Neural cell (in vitro differentiated cells): ENCODE data around the gene CLIP3. TPM values are rescaled to one million over a fixed set of nuclear protein-coding genes. Genes with fewer than 3 reads are reported as not detected.

Source experiments
- H2AFZ ChIP-seq: fragments of 200-600, 300-800 bp; sonication (generic), shearing (Covaris generic); 2 replicates; pipeline ENCODE4 v1.6.0; 2014; ENCODE audit warnings: low read depth, mild to moderate bottlenecking, antibody characterized with exemption, low read length, moderate library complexity
- H3F3A ChIP-seq: fragments of 200-600 bp; shearing (Covaris generic); 2 replicates; pipeline ENCODE4 v1.6.1; 2016; ENCODE audit warnings: mild to moderate bottlenecking, moderate library complexity, mixed read lengths, antibody characterized with exemption, low read length; ENCODE audit not compliant: insufficient read depth, poor library complexity, severe bottlenecking
- H3K27ac ChIP-seq: fragments of 200-600, 300-800 bp; sonication (generic), shearing (Covaris generic); 2 replicates; pipeline ENCODE4 v1.5.1; 2014; ENCODE audit warnings: mild to moderate bottlenecking, low read length, moderate library complexity
- H3K27me3 ChIP-seq: fragments of 300-800, 200-600 bp; sonication (generic), shearing (Covaris generic); 2 replicates; pipeline ENCODE4 v1.6.0; 2014; ENCODE audit warnings: mild to moderate bottlenecking, low read depth, low read length, moderate library complexity; ENCODE audit not compliant: insufficient read depth
- H3K36me3 ChIP-seq: fragments of 300-800, 200-600 bp; sonication (generic), shearing (Covaris generic); 2 replicates; pipeline ENCODE4 v1.5.1; 2014; ENCODE audit warnings: mild to moderate bottlenecking, antibody characterized with exemption, low read length, moderate library complexity; ENCODE audit not compliant: insufficient read depth
- H3K4me2 ChIP-seq: fragments of 300-800, 200-600 bp; sonication (generic), shearing (Covaris generic); 2 replicates; pipeline ENCODE4 v1.6.0; 2014; ENCODE audit warnings: mild to moderate bottlenecking, low read length
- H3K4me3 ChIP-seq: fragments of 300-800, 200-600 bp; sonication (generic), shearing (Covaris generic); 2 replicates; pipeline ENCODE4 v1.5.1; 2014; ENCODE audit warnings: mild to moderate bottlenecking, low read length, moderate library complexity
- H3K79me2 ChIP-seq: fragments of 200-600 bp; shearing (Covaris generic); replicated peaks from 2 replicates; pipeline ENCODE4 v1.6.0; 2014; ENCODE audit warnings: mild to moderate bottlenecking, low read length, moderate library complexity; ENCODE audit not compliant: insufficient read depth
- H3K9ac ChIP-seq: fragments of 300-800, 200-600 bp; sonication (generic), shearing (Covaris generic); 2 replicates; pipeline ENCODE4 v1.6.1; 2016; ENCODE audit warnings: mild to moderate bottlenecking, low read length, mixed read lengths
- H3K9me2 ChIP-seq: fragments of 200-600 bp; shearing (Covaris generic); 2 replicates; pipeline ENCODE4 v1.6.1; 2016; ENCODE audit warnings: mild to moderate bottlenecking, low read length, mixed read lengths; ENCODE audit not compliant: insufficient read depth
- H3K9me3 ChIP-seq: fragments of 200-600, 300-800 bp; sonication (generic), shearing (Covaris generic); 2 replicates; pipeline ENCODE4 v1.6.1; 2016; ENCODE audit warnings: mild to moderate bottlenecking, mixed run types, low read length, moderate library complexity, mixed read lengths
- H4K20me1 ChIP-seq: fragments of 200-600 bp; shearing (Covaris generic); 2 replicates; pipeline ENCODE4 v1.6.1; 2016; ENCODE audit warnings: mild to moderate bottlenecking, mixed run types; ENCODE audit not compliant: insufficient read depth
- EP300 ChIP-seq: fragments of 450-650 bp; conservative IDR thresholded peaks from 2 replicates; pipeline ENCODE4 v1.6.1; 2014; ENCODE audit warnings: antibody characterized with exemption, mild to moderate bottlenecking, moderate library complexity; ENCODE audit not compliant: poor library complexity, severe bottlenecking
- EZH2 ChIP-seq: fragments of 200-600, 300-800 bp; shearing (Covaris generic), sonication (generic); IDR thresholded peaks from 2 replicates; pipeline ENCODE4 v1.6.1; 2014; ENCODE audit warnings: antibody characterized with exemption, low read length, borderline replicate concordance, mild to moderate bottlenecking; ENCODE audit not compliant: insufficient read depth, poor library complexity, severe bottlenecking
- MXI1 ChIP-seq: fragments of 450-650 bp; conservative IDR thresholded peaks from 2 replicates; pipeline ENCODE4 v1.6.1; 2014; ENCODE audit warnings: antibody characterized with exemption, mild to moderate bottlenecking; ENCODE audit not compliant: poor library complexity, severe bottlenecking
- POLR2AphosphoS5 ChIP-seq: IDR thresholded peaks from 2 replicates; pipeline ENCODE4 v1.6.1; 2012
- RAD21 ChIP-seq: fragments of 450-650 bp; conservative IDR thresholded peaks from 2 replicates; pipeline ENCODE4 v1.6.1; 2014; ENCODE audit warnings: antibody characterized with exemption, mild to moderate bottlenecking, moderate library complexity
- SMC3 ChIP-seq: fragments of 450-650 bp; conservative IDR thresholded peaks from 2 replicates; pipeline ENCODE4 v1.6.1; 2014; ENCODE audit warnings: antibody characterized with exemption, mild to moderate bottlenecking, moderate library complexity; ENCODE audit not compliant: poor library complexity
- TAF1 ChIP-seq: IDR thresholded peaks from 2 replicates; pipeline ENCODE4 v1.6.1; 2012; ENCODE audit warnings: low read depth
- polyA plus RNA-seq: library from polyadenylated mRNA; depleted of rRNA; stranded (reverse); fragments of >200 nt; gene quantifications from 2 replicates; pipeline ENCODE4 v1.2.3, GENCODE V29; 2014
- TF ChIP-seq, protein P1 (sequence below): IDR thresholded peaks from 2 replicates; pipeline ENCODE4 v1.6.1; 2012; ENCODE audit warnings: borderline replicate concordance
- TF ChIP-seq, protein P2 (sequence below): fragments of 450-650 bp; IDR thresholded peaks from 2 replicates; pipeline ENCODE4 v1.5.1; 2014; ENCODE audit warnings: antibody characterized with exemption, mild to moderate bottlenecking, moderate library complexity; ENCODE audit not compliant: poor library complexity, severe bottlenecking

The CLIP3 gene
- polyA plus RNA-seq, 1 donor from 2014 or later, result 5.6 TPM

DNA sequence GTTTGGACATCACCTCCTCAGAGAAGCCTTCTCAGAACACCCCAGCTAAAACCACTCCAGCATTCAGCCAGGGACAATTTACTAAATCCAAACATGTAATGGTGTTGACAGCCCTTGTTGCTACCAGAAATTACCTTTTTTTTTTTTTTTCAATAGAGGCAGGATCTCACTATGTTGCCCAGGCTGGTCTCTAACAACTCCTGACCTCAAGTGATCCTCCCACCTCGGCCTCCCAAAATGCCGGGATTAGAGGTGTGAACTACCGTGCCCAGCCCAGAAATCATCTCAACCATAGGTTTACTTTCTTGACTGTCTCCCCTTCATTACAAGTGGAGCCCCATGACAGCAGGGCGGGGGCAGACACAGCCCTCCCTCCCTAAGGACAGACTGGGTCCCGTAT lies 9.2 kb downstream of the CLIP3 start:
- no peak overlapping the region for H3K27ac ChIP-seq
- no peaks in the 10 kb centered on the region for H3F3A ChIP-seq
- H3K79me2 ChIP-seq, result no peaks in the 10 kb centered on the region
- H3K9me3 ChIP-seq, result no peaks in the 10 kb centered on the region
- H3K4me2 ChIP-seq, result no peak overlapping the region
- no peaks in the 10 kb centered on the region for H3K36me3 ChIP-seq
- no peaks in the 10 kb centered on the region for H4K20me1 ChIP-seq
- no peaks in the 10 kb centered on the region for H3K27me3 ChIP-seq
- no peak overlapping the region for H3K4me3 ChIP-seq
- no peaks in the 10 kb centered on the region for H3K9me2 ChIP-seq
- no peak overlapping the region for H2AFZ ChIP-seq
- TF ChIP-seq TAF1 (no peak), EZH2 (no peak), RAD21 (no peak), EP300 (no peak), POLR2AphosphoS5 (no peak), SMC3 (no peak), MXI1 (no peak)
- TF ChIP-seq, protein P1, sequence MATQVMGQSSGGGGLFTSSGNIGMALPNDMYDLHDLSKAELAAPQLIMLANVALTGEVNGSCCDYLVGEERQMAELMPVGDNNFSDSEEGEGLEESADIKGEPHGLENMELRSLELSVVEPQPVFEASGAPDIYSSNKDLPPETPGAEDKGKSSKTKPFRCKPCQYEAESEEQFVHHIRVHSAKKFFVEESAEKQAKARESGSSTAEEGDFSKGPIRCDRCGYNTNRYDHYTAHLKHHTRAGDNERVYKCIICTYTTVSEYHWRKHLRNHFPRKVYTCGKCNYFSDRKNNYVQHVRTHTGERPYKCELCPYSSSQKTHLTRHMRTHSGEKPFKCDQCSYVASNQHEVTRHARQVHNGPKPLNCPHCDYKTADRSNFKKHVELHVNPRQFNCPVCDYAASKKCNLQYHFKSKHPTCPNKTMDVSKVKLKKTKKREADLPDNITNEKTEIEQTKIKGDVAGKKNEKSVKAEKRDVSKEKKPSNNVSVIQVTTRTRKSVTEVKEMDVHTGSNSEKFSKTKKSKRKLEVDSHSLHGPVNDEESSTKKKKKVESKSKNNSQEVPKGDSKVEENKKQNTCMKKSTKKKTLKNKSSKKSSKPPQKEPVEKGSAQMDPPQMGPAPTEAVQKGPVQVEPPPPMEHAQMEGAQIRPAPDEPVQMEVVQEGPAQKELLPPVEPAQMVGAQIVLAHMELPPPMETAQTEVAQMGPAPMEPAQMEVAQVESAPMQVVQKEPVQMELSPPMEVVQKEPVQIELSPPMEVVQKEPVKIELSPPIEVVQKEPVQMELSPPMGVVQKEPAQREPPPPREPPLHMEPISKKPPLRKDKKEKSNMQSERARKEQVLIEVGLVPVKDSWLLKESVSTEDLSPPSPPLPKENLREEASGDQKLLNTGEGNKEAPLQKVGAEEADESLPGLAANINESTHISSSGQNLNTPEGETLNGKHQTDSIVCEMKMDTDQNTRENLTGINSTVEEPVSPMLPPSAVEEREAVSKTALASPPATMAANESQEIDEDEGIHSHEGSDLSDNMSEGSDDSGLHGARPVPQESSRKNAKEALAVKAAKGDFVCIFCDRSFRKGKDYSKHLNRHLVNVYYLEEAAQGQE, result no peak
- TF ChIP-seq, protein P2, sequence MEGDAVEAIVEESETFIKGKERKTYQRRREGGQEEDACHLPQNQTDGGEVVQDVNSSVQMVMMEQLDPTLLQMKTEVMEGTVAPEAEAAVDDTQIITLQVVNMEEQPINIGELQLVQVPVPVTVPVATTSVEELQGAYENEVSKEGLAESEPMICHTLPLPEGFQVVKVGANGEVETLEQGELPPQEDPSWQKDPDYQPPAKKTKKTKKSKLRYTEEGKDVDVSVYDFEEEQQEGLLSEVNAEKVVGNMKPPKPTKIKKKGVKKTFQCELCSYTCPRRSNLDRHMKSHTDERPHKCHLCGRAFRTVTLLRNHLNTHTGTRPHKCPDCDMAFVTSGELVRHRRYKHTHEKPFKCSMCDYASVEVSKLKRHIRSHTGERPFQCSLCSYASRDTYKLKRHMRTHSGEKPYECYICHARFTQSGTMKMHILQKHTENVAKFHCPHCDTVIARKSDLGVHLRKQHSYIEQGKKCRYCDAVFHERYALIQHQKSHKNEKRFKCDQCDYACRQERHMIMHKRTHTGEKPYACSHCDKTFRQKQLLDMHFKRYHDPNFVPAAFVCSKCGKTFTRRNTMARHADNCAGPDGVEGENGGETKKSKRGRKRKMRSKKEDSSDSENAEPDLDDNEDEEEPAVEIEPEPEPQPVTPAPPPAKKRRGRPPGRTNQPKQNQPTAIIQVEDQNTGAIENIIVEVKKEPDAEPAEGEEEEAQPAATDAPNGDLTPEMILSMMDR, result no peak
- H3K9ac ChIP-seq, result no peak overlapping the region

DNA sequence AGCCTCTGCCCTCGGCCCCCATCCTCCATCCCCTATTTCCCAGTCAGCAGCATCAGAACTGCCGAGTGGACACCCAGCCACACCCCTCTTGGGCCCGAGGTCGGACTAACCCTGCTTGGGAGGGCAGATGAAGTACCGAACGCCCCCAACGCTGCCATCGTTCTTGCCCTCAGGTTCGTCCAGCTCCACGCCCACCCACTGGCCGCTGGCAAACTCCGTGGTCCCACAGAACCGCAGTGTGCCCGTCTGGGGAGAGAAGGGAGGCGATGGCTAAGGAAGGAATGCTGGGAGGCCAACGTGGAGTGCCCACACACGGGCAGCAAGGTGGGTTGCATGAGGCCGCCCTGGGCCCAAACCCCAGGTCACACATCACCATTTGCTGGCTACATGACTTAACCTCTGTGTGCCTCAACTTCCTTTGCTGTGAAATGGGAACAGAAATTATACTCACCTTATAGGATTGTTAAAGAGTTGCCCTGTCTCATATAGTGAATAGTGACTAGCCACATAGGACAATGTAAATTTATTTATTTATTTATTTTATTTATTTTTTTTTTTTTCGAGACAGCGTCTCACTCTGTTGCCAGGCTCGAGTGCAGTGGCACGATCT lies 13.5 kb downstream of the CLIP3 start:
- H3K4me3 ChIP-seq, result no peak overlapping the region
- no peak for TF ChIP-seq SMC3
- no peak for TF ChIP-seq TAF1
- TF ChIP-seq, protein P2, result no peak
- TF ChIP-seq EP300, result no peak
- H2AFZ ChIP-seq, result no peak overlapping the region
- H3K4me2 ChIP-seq, result no peak overlapping the region
- no peak overlapping the region for H3K9ac ChIP-seq
- H3K27me3 ChIP-seq, result no peaks in the 10 kb centered on the region
- H3K36me3 ChIP-seq, result peaks cover 5% of the 10 kb centered on the region
- no peaks in the 10 kb centered on the region for H3K79me2 ChIP-seq
- H3K27ac ChIP-seq, result no peak overlapping the region
- no peaks in the 10 kb centered on the region for H3K9me3 ChIP-seq
- H4K20me1 ChIP-seq, result no peaks in the 10 kb centered on the region
- no peaks in the 10 kb centered on the region for H3F3A ChIP-seq
- H3K9me2 ChIP-seq, result no peaks in the 10 kb centered on the region
